NCI-H2227 treated with DMSO at 0.1 percent for 48 hours (cell line): Measurements from ENCODE around the gene ZNF275.
"Not testable (repeated sequence)": the region's sequence is repeated elsewhere in the genome, so short reads cannot be mapped to it uniquely, and the experiment has no call there.

Experiments used
- DNase-seq: peaks from one replicate; lab custom pipeline; 2025; lab: John Stamatoyannopoulos, UW

ZNF275 gene

GRCh38 chrX:153319295-153320046 lies 14.5 kb upstream of the ZNF275 start:
- DNase-seq = no peak

- DNase-seq = not testable (repeated sequence)
Observed at GRCh38 chrX:153320047-153320443, 13.9 kb upstream of the ZNF275 start.

- no peak for DNase-seq
Observed at GRCh38 chrX:153320555-153321184, 13.3 kb upstream of the ZNF275 start.

- no peak for DNase-seq
Observed at GRCh38 chrX:153321381-153322124, 12.4 kb upstream of the ZNF275 start, which contains the start of gene PNMA6F. TSS of gene PNMA6F (minus strand) at chrX:153321767. CDS start at chrX:153320674, 1,093 bp downstream.

- DNase-seq = no peak
Observed at GRCh38 chrX:153327561-153327960, 6.4 kb upstream of the ZNF275 start.

- DNase-seq = no peak
Observed at GRCh38 chrX:153333266-153333665, 687 bp upstream of the ZNF275 start.

GRCh38 chrX:153334654-153335295 lies 822 bp downstream of the ZNF275 start:
- DNase-seq = no peak

- DNase-seq = no peak
Observed at GRCh38 chrX:153336121-153336894, 2.4 kb downstream of the ZNF275 start.

- no peak for DNase-seq
Observed at GRCh38 chrX:153336988-153337387, 3.0 kb downstream of the ZNF275 start.

- DNase-seq = no peak
Observed at GRCh38 chrX:153338836-153339235, 4.9 kb downstream of the ZNF275 start.

GRCh38 chrX:153339662-153340061 lies 5.7 kb downstream of the ZNF275 start:
- DNase-seq = no peak

- no peak for DNase-seq
Observed at GRCh38 chrX:153340111-153340510, 6.2 kb downstream of the ZNF275 start.

- no peak for DNase-seq
Observed at GRCh38 chrX:153342762-153343558, 9.0 kb downstream of the ZNF275 start.

- no peak for DNase-seq
Observed at GRCh38 chrX:153343674-153344073, 9.7 kb downstream of the ZNF275 start.

- DNase-seq = no peak
Observed at GRCh38 chrX:153347530-153347929, 13.6 kb downstream of the ZNF275 start.

- DNase-seq = no peak
Observed at GRCh38 chrX:153348421-153348820, 14.5 kb downstream of the ZNF275 start.

- no peak for DNase-seq
Observed at GRCh38 chrX:153349952-153350351, 16.0 kb downstream of the ZNF275 start.

- no peak for DNase-seq
Observed at GRCh38 chrX:153351981-153352380, 18.0 kb downstream of the ZNF275 start.

GRCh38 chrX:153352858-153353257 lies 18.9 kb downstream of the ZNF275 start:
- no peak for DNase-seq

- DNase-seq = no peak
Observed at GRCh38 chrX:153353416-153353815, 19.5 kb downstream of the ZNF275 start.

- no peak for DNase-seq
Observed at GRCh38 chrX:153357877-153358276, 23.9 kb downstream of the ZNF275 start.
